ENCODE measurements around the gene USP34.

Gene USP34

DNA sequence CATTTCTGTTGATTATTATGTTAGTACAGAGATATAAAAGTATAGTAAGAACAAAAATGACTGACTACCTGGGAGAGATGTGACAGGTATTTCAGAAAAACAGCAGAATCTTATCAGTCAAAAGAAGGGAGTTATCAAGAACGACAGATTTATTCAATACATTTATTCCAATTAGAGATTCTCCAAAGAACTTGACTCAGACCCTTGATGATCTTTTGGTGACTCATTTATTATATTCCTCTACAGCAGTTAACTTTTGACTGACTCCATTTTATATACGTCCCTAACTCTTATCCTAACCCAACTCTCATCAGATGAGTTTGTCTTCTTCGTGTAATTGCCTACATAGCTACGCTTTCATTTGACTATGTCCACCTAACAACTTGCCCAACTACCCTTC, 217.8 kb downstream of the USP34 start:
- no peak for TF ChIP-seq GATA3 (IDR thresholded peaks at IDR 0.05; ENCODE audit: low read depth, low read length)
- no peak for TF ChIP-seq GATA2 (IDR thresholded peaks at IDR 0.05; ENCODE audit: low read depth, low read length)

DNA sequence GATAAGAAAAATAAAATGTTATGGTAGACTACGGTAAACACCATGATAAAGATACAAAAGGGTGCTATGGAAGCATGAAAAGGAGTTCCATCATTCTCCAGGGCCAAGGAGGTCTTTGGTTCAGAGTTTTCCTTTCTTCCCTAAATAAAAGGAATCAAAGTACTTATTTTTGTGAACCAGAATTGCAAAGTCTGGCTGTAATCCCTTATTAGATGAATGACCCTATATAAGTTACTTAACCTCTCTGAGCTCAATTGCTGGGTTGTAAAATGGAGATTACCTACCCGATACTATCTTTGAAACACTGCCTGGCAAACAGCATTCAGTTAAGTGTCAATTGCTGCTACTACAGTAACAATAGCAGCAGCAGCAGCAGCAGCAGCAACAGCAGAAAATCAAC, 218.9 kb downstream of the USP34 start:
- TF ChIP-seq GATA2 (IDR thresholded peaks at IDR 0.05; ENCODE audit: low read depth, low read length): no peak
- no peak for TF ChIP-seq GATA3 (IDR thresholded peaks at IDR 0.05; ENCODE audit: low read depth, low read length)

DNA sequence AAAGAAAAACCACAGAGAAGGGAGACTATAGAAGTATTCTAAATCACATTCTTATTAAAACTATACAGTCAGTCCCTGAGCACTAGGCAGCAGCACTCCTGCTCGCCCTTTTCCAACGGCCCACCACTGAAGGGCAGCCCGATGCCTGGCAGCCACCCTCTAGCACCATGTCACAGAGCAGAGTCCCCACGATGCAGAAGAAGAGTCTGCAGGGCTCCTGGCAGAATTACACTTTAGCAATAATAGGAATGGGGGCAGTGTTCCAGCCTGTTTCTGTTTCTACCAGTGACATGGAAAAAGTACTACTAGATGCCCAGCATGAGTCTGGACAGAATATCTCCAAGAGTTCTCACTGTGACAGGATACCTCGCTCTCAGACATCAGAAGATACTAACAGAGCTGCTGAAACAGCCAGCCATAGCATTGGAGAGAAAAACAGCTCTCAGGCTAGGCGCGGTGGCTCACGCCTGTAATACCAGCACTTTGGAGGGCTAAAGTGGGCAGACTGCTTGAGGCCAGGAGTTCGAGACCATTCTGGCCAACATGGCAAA, 221.3 kb downstream of the USP34 start:
- no peak for TF ChIP-seq GATA2 (IDR thresholded peaks at IDR 0.05; ENCODE audit: low read depth, low read length)
- TF ChIP-seq GATA3 (IDR thresholded peaks at IDR 0.05; ENCODE audit: low read depth, low read length): no peak

DNA sequence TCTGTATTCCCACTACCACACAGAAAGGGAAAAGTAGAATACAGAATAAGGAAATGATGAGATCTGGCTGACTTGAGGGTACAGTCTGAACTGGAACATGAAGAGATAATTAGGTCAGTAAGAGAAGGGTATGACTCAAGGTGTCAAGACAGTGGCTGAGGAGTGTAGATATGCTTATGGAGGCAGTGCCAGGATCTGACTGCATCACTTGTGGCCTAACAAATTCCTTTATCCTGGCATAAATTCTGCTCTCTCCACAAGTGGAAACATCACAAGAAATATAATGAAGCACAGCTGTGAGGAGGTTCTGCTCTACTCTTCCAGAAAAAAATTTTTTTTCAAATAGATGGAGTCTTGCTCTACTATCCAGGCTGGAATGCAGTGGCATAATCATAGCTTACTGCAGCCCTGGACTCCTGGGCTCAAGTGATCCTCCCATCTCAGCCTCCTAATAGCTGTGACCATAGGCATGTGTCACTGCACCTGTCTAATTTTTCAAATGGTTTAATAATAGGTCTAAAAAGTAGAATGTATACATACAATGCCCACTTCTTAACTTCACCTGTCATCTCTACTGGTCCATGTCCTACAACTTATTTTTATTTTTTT, 223.6 kb downstream of the USP34 start:
- no peak for TF ChIP-seq GATA3 (IDR thresholded peaks at IDR 0.05; ENCODE audit: low read depth, low read length)
- TF ChIP-seq GATA2 (IDR thresholded peaks at IDR 0.05; ENCODE audit: low read depth, low read length): no peak

DNA sequence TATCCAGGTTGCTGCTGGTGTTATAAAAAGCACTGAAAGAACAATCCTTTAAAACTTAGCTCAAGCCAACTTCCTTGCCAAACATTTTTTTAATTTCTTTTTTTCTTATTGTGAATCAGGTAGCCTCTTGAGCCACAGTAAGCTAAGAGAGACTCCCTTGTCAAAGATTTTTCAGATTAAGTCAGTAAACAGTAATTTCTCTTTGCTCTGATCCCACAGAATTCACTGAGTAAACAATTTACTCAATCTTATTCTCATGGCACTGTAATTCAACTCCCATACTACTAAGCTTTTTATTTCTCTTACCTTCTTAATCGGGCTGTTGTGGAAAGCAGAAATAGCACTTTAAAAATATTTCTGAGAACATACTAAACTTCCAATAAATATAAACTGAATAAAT, 226.2 kb downstream of the USP34 start:
- TF ChIP-seq GATA3 (IDR thresholded peaks at IDR 0.05; ENCODE audit: low read depth, low read length) (no peak), GATA2 (IDR thresholded peaks at IDR 0.05; ENCODE audit: low read depth, low read length) (no peak)

DNA sequence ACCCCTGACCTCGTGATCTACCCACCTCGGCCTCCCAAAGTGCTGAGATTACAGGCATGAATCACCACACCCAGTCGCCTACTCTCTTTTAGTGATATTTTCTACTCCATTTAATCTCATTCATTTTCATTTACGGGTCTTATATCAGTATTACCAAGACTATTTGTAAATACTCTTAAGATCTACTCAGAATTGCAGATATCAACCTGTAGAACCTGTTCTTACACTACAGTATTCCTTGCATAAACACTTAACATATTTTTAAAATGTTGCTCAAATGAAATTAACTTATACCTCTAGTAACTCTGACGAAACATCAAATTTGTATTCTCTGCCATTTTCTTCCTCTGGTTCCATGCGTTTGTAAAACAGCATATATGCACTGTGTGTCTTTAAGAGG, 229.6 kb downstream of the USP34 start:
- no peak for TF ChIP-seq GATA2 (IDR thresholded peaks at IDR 0.05; ENCODE audit: low read depth, low read length)
- TF ChIP-seq GATA3 (IDR thresholded peaks at IDR 0.05; ENCODE audit: low read depth, low read length): no peak

DNA sequence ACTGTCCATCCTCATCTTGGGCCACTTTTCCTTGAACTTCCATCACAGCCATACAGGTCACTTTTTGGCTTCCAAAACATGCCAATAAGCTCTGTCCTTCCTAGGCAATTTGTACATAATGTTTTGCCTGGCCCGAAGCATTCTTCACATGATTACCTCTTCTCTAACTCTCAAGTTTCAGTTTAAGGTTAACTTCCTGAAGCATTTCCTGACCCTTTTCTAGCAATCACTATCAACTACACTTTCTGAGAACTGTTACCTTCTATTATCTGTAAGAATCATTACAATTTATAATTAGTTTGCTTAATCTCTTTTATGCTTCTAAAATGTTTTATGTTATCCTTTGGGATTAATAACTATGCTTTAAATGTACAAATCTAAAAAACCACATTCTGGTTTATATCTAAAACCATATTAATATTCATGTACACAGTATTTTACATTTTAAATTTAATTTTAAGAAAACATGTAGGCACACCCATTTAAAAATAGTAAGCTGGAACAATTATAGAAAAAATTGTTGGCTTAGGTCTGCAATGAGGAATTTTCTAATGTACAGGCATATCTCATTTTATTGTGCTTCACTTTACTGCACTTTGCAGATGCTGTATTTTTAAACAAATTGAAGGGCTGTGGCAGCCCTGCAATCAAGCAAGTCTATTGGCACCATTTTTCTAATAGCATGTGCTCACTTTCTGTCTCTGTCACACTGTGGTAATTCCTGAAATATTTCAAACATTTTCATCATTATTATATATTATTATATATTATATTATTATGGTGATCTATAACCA, 232.5 kb downstream of the USP34 start:
- TF ChIP-seq GATA2 (IDR thresholded peaks at IDR 0.05; ENCODE audit: low read depth, low read length) (no peak), GATA3 (IDR thresholded peaks at IDR 0.05; ENCODE audit: low read depth, low read length) (no peak)

DNA sequence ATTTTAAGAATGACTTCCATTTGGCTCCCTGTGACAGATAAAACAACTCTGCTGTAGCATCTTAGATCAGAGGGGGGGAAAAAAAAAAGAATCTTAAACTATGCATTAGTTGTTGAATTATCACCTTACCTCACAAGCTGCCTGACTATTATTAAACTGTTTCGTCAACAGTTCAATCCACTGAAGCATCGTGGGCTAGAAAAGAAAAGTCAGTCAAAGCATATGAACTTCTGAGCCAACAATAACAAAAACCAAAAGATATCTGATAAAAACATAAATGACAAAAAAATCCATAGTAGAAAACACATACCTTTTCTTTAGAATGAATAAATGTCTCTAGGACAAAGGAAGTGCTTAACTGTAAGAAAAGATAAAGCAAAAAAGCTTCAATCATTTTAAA, 235.2 kb downstream of the USP34 start:
- TF ChIP-seq GATA3 (IDR thresholded peaks at IDR 0.05; ENCODE audit: low read depth, low read length) (no peak), GATA2 (IDR thresholded peaks at IDR 0.05; ENCODE audit: low read depth, low read length) (no peak)

DNA sequence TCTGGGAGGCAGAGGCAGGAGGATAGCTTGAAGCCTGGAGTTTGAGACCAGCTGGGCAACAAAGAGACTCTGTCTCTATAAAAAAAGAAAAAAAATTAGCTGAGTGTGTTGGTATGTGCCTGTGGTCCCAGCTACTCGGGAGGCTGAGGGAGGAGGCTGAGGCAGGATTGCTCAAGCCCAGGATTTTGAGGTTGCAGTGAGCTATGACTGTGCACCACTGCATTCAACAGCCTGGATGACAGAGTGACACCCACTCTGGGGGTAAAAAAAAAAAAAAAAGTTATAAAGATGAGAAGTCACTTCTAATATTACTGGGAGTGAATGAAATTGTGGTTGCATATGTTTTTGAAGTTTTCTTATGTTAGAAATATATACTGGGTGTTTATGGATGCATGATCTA, 237.3 kb downstream of the USP34 start:
- no peak for TF ChIP-seq GATA2 (IDR thresholded peaks at IDR 0.05; ENCODE audit: low read depth, low read length)
- TF ChIP-seq GATA3 (IDR thresholded peaks at IDR 0.05; ENCODE audit: low read depth, low read length): no peak

DNA sequence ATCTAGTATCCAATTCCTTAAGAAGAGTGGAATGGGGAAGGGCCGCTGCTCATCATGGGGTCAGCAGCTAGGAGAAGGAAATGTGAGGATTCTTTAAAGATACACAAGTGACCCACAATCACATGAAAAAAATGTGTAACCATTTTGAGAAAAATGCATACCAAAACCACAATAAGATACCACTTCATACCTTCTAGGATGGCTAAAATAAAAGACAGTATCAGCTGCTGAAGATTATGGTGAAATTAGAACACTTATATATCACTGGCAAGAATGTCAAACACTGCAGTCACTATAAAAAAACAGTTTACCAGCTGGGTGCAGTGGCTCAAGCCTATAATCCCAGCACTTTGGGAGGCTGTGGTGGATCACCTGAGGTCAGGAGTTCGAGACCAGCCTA, 241.0 kb downstream of the USP34 start:
- TF ChIP-seq GATA2 (IDR thresholded peaks at IDR 0.05; ENCODE audit: low read depth, low read length) (no peak), GATA3 (IDR thresholded peaks at IDR 0.05; ENCODE audit: low read depth, low read length) (no peak)

DNA sequence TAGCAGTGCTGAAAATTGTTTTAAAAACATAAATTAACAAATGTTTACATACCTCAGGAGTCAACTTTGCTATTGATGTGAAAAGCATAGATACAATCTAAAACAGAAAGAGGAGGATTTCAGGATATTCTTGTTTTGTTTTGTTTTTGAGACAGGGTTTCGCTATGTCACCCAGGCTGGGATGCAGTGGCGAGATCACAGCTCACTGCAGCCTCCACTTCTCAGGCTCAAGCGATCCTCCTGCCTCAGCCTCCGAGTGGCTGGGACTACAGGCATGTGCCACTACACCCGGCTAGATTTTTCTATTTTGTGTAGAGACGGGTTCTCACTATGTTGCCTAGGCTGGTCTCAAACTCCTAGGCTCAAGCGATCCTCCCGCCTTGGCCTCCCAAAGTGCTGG, 248.3 kb downstream of the USP34 start:
- TF ChIP-seq GATA3 (IDR thresholded peaks at IDR 0.05; ENCODE audit: low read depth, low read length) (no peak), GATA2 (IDR thresholded peaks at IDR 0.05; ENCODE audit: low read depth, low read length) (no peak)

DNA sequence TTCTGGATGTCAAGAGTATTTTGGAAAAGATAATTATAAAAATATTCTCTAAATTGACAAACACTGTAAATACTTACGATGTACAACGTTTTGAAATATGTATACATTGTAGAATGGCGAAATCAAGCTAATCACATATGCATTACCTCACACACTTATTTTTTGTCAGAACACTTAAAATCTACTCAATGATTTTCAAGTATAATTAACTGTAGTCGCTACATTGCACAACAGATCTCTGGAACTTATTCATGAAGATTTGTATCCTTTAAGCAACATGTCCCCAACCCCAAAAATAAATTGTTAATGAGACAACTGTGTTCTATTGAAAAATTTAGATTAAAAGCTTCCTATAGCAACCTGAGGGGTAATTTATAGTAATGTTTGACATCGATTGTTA, 249.1 kb downstream of the USP34 start:
- TF ChIP-seq GATA3 (IDR thresholded peaks at IDR 0.05; ENCODE audit: low read depth, low read length): no peak
- TF ChIP-seq GATA2 (IDR thresholded peaks at IDR 0.05; ENCODE audit: low read depth, low read length): no peak

DNA sequence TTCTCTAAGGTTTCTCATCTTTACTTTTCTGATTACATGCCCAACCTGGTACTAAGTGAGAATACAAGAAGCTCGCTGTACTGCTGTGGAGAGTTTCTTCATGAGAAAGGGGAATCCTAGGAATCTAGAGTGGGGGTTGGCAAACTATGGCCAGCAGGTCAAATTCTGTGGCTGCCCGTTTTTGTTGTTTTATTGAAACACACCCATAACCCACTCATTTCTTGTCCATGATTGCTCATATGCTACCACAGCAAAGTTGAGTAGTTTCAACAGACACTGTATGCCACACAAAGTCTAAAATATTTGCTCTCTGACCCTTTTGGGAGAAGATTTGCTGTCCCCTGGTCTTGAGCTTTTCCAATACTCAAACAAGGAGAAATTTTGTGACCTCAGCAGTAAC, 250.1 kb downstream of the USP34 start:
- TF ChIP-seq GATA2 (IDR thresholded peaks at IDR 0.05; ENCODE audit: low read depth, low read length) (no peak), GATA3 (IDR thresholded peaks at IDR 0.05; ENCODE audit: low read depth, low read length) (no peak)

DNA sequence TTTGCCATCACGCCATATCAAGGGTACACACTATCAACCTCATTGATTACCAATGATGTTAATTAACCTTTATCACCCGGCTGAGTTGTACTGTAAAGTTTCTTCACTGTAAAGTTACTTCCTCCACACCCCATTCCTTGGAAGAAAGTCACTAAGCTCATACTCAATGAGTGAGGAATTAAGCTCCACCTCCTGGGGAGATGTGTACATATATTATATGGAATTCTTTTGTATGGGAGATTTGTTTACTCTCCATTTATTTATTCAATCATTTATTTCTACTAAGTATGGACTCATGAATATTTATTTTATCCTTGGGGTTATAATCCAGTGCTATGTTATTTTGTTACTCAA, 252.1 kb downstream of the USP34 start:
- TF ChIP-seq GATA3 (IDR thresholded peaks at IDR 0.05; ENCODE audit: low read depth, low read length) (no peak), GATA2 (IDR thresholded peaks at IDR 0.05; ENCODE audit: low read depth, low read length) (no peak)

Data from SH-SY5Y (cell line).